Stimulated activated naive CD8-positive, alpha-beta T cell treated with anti-CD3 and anti-CD28 coated beads, Interleukin-15, Interleukin-2, amounts not matched to agents 100 ng/mL and 50 ng/mL, for 24 hours (primary cell): ENCODE results near the gene PIAS4.

Source experiments
- H3K27ac Mint-ChIP-seq: one replicate; pipeline ENCODE4 v1.8.0; 2021; ENCODE audit warnings: mild to moderate bottlenecking, mixed read lengths
- H3K27me3 Mint-ChIP-seq: one replicate; pipeline ENCODE4 v1.8.0; 2021; ENCODE audit warnings: mixed read lengths
- H3K36me3 Mint-ChIP-seq: one replicate; pipeline ENCODE4 v1.8.0; 2021; ENCODE audit warnings: low read depth, mixed read lengths
- H3K4me1 Mint-ChIP-seq: one replicate; pipeline ENCODE4 v1.8.0; 2021; ENCODE audit warnings: low read depth, mixed read lengths
- H3K4me3 Mint-ChIP-seq: one replicate; pipeline ENCODE4 v1.8.0; 2021; ENCODE audit warnings: mild to moderate bottlenecking, mixed read lengths
- H3K9me3 Mint-ChIP-seq: one replicate; pipeline ENCODE4 v1.8.0; 2021; ENCODE audit warnings: mixed read lengths

PIAS4 gene

DNA sequence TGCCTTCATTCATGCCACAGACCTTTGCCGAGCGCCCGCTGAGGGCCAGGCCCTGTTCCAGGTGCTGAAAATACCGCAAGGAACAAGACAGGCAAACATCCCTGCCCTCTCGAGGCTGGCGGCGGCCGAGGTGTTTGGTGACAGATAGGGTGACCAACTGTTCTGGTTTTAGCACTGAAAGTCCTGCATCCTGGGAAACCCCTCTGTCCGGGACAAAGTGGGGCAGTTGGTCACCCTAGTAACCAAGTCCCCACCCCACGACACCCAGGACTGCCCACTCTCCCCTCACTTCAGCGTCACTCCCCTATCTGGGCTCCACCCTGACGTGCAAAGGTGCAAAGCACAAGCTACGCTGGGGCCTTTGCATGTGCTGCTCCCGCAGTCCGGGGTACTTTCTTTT is 41.9 kb downstream of the PIAS4 start:
- peaks cover 41% of the 10 kb centered on the region for H3K4me1 Mint-ChIP-seq
- no peaks in the 10 kb centered on the region for H3K9me3 Mint-ChIP-seq
- H3K27ac Mint-ChIP-seq, result no peak overlapping the region
- H3K4me3 Mint-ChIP-seq, result no peak overlapping the region
- H3K36me3 Mint-ChIP-seq, result peaks cover 38% of the 10 kb centered on the region
- H3K27me3 Mint-ChIP-seq, result no peaks in the 10 kb centered on the region

GRCh38 chr19:4051175-4052101 is 43.9 kb downstream of the PIAS4 start:
- H3K9me3 Mint-ChIP-seq, result no peaks in the 10 kb centered on the region
- peaks cover 46% of the 10 kb centered on the region for H3K36me3 Mint-ChIP-seq
- H3K4me1 Mint-ChIP-seq, result peaks cover 50% of the 10 kb centered on the region
- peak overlapping the region; percentile 41 for H3K27ac Mint-ChIP-seq
- H3K27me3 Mint-ChIP-seq, result no peaks in the 10 kb centered on the region
- H3K4me3 Mint-ChIP-seq, result peak overlapping the region; percentile 30

DNA sequence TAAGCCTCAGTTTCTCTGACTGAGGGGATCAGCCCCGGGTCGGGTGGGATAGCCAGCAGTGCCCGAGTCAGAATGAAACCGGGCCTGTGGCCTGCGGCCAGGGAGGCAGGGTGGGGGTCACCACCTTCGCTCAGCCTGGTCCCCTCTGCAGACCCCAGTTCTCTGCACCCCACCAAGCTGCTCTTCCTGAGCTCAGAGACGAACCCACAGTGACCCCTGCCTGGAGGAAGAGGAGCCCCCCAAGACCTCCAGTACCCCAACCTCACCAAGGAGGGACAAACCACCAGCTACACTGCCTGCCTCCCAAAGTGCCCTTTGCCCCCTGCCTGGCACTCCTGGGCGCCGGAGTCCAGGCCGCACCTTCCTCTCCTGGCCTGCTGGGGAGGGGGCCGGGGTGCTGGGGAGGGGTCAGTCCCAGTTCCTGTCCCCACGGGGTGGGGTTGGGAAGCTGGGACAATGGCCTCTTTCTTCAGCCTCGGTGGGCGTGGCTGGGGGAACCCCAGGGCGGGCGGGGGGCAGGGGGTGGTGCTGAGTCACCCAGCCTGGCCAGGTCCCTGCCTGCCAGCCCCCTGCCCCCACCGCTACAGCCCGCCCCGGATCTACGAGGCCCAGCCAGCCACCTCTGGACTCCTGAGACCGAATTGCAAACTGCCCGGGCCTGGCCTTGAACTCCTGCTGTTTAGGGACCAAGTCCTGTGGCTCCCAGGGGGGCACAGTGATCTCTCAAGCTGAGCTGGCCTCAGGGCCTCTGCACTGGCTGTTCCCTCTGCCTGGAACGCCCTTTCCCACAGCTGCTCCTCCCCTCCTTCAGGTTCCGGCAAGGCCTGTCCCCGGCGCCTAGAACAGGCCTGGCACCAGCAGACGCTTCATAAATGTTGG is 44.8 kb downstream of the PIAS4 start:
- Mint-ChIP-seq H3K36me3 (peaks cover 46% of the 10 kb centered on the region), H3K4me3 (no peak overlapping the region)

DNA sequence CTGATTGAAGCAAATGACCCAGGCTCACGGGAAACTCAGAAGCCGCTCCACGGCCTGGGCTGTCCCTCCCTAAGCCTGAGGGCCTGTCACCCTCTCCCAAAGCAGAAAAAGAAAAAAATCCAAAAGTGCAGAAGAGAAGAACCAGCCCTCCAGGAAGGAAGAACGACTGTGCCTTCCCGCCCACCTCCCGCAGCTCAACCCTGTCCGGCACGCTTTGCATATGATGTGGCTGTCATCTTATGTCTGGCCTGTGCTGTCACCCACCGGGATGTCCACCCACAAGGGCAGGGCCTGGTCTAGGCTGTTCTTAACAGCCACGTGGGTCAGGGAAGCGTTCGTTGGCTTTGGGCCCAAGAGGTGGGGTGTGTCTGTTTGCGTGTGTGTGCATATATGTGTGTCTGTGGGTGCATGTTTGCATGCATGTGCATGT is 45.5 kb downstream of the PIAS4 start:
- H3K36me3 Mint-ChIP-seq, result peaks cover 47% of the 10 kb centered on the region
- peak overlapping the region; percentile 56 for H3K27ac Mint-ChIP-seq
- H3K4me3 Mint-ChIP-seq, result no peak overlapping the region
- H3K4me1 Mint-ChIP-seq, result peaks cover 58% of the 10 kb centered on the region
- no peaks in the 10 kb centered on the region for H3K27me3 Mint-ChIP-seq
- H3K9me3 Mint-ChIP-seq, result no peaks in the 10 kb centered on the region

More for the DNA sequence above, 44.8 kb downstream of the PIAS4 start:
- Mint-ChIP-seq H3K9me3 (no peaks in the 10 kb centered on the region), H3K27ac (peak overlapping the region; percentile 47), H3K4me1 (peaks cover 52% of the 10 kb centered on the region), H3K27me3 (no peaks in the 10 kb centered on the region)

- H3K4me1 Mint-ChIP-seq, result peaks cover 65% of the 10 kb centered on the region
- no peaks in the 10 kb centered on the region for H3K27me3 Mint-ChIP-seq
- H3K27ac Mint-ChIP-seq, result peak overlapping the region; percentile 56
- H3K4me3 Mint-ChIP-seq, result no peak overlapping the region
- H3K9me3 Mint-ChIP-seq, result no peaks in the 10 kb centered on the region
- peaks cover 47% of the 10 kb centered on the region for H3K36me3 Mint-ChIP-seq
Measured at GRCh38 chr19:4053423-4054324, 46.1 kb downstream of the PIAS4 start.

- H3K4me3 Mint-ChIP-seq, result no peak overlapping the region
- H3K4me1 Mint-ChIP-seq, result peaks cover 71% of the 10 kb centered on the region
- no peaks in the 10 kb centered on the region for H3K9me3 Mint-ChIP-seq
- H3K27ac Mint-ChIP-seq, result no peak overlapping the region
- no peaks in the 10 kb centered on the region for H3K27me3 Mint-ChIP-seq
- H3K36me3 Mint-ChIP-seq, result peaks cover 45% of the 10 kb centered on the region
Measured at GRCh38 chr19:4054441-4055208, 47.1 kb downstream of the PIAS4 start.

DNA sequence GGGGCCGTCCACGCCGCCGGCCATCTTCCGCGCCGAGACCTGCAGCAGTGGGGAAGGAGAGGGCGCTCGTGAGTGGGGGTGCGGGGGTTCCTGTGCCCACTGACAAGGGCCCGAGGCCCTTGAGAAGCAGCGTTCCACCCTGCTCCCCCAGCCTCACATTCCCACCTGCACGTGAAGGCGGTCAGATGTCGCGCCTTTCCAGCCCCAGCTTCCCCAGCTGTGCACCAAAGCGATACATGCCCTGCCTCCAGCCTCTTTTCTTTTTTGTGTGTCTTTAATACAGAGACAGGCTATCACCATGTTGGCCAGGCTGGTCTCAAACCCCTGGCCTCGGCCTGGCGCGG is 47.6 kb downstream of the PIAS4 start:
- Mint-ChIP-seq H3K4me1 (peaks cover 72% of the 10 kb centered on the region), H3K36me3 (peaks cover 40% of the 10 kb centered on the region), H3K4me3 (no peak overlapping the region)

DNA sequence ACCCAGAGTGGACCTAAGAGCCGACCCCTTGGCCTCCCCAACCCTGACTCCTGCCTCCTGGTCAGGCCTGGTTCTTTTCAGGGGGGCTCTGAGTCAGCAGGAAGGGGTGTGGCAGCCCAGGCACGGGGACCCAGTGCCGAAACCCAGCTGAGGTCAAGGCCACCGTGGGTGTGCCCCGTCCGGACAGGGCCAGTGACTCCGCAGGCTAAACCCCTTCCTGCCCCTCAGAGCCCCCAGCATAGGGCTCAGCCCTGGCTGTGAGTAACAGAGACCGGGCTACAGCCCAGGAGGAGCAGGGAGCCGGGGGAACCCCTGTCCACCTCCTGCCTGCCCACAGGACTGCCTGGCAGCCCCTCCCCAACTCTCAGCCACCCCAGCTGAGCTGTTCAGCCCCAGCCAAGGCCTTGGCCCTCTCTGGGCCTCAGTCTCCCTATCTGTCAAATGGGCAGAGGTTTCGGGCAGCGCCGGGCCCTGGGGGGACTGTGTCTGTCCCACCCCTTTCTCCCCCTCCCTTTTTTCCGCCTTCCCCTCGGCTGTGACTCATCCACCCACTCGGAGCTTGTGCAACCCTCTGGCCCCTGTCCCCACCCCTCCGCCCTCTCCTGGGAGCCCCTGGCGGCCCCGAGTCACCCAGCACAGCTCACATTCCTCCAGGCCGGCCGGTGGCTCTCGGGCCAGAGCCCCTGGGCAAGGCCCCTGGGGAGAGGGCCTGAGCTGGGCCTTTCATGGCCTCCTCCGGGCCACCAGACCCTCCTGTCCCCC is 50.6 kb downstream of the PIAS4 start:
- Mint-ChIP-seq H3K9me3 (no peaks in the 10 kb centered on the region), H3K27ac (peak overlapping the region; percentile 65), H3K4me1 (peaks cover 70% of the 10 kb centered on the region), H3K4me3 (no peak overlapping the region), H3K27me3 (no peaks in the 10 kb centered on the region), H3K36me3 (peaks cover 23% of the 10 kb centered on the region)

More for the DNA sequence above, 47.6 kb downstream of the PIAS4 start:
- no peak overlapping the region for H3K27ac Mint-ChIP-seq
- no peaks in the 10 kb centered on the region for H3K27me3 Mint-ChIP-seq
- no peaks in the 10 kb centered on the region for H3K9me3 Mint-ChIP-seq

GRCh38 chr19:4058693-4059452 is 51.3 kb downstream of the PIAS4 start:
- Mint-ChIP-seq H3K36me3 (peaks cover 19% of the 10 kb centered on the region), H3K4me3 (no peak overlapping the region)

DNA sequence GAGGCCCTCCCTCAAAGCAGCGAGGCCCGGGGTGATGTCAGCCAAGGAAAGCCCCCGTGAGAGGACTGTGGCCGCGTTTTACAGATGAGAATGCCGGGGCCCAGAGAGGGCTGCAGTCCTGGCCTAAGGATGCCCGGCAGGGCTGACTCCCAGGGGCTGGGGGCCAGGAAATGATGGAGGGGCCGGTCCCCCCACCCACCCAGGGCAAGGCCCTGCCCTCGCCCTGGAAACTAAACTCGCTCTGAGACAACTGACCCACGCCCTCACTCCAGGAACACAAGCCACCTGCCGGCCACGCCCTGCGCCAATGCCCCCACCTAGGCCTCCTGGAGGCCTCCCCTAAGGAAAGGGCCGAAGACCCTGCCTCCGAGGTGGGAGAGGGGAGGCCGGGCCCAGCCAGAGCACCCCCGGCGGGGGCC is 51.9 kb downstream of the PIAS4 start:
- Mint-ChIP-seq H3K9me3 (no peaks in the 10 kb centered on the region), H3K27me3 (no peaks in the 10 kb centered on the region), H3K4me3 (no peak overlapping the region), H3K36me3 (peaks cover 20% of the 10 kb centered on the region), H3K27ac (peak overlapping the region; percentile 89), H3K4me1 (peaks cover 70% of the 10 kb centered on the region)

More at GRCh38 chr19:4058693-4059452, 51.3 kb downstream of the PIAS4 start:
- Mint-ChIP-seq H3K27me3 (no peaks in the 10 kb centered on the region), H3K4me1 (peaks cover 69% of the 10 kb centered on the region), H3K27ac (peak overlapping the region; percentile 63), H3K9me3 (no peaks in the 10 kb centered on the region)

- Mint-ChIP-seq H3K4me1 (peaks cover 70% of the 10 kb centered on the region), H3K36me3 (peaks cover 20% of the 10 kb centered on the region)
Measured at GRCh38 chr19:4059891-4060620, 52.5 kb downstream of the PIAS4 start.

GRCh38 chr19:4060621-4061177 is 53.2 kb downstream of the PIAS4 start:
- Mint-ChIP-seq H3K27ac (peak overlapping the region; percentile 89), H3K9me3 (no peaks in the 10 kb centered on the region), H3K27me3 (no peaks in the 10 kb centered on the region), H3K4me1 (peaks cover 64% of the 10 kb centered on the region), H3K36me3 (peaks cover 15% of the 10 kb centered on the region), H3K4me3 (peak overlapping the region; percentile 72)

More at GRCh38 chr19:4059891-4060620, 52.5 kb downstream of the PIAS4 start:
- no peaks in the 10 kb centered on the region for H3K9me3 Mint-ChIP-seq
- no peaks in the 10 kb centered on the region for H3K27me3 Mint-ChIP-seq
- peak overlapping the region; percentile 72 for H3K4me3 Mint-ChIP-seq
- peak overlapping the region; percentile 89 for H3K27ac Mint-ChIP-seq
